Measurements from ENCODE around the gene DLK2. TPM values are rescaled to one million over a fixed set of nuclear protein-coding genes. Genes with fewer than 3 reads are reported as not detected.

The DLK2 gene
- total and polyA plus RNA-seq, 2 donors (not counting 3 experiments of a cell fraction or from before 2014, with no cell fraction given): 0.36 TPM; not detected in 1

GRCh38 chr6:43428874-43429273 is 26.5 kb downstream of the DLK2 start:
- Histone ChIP-seq H2AFZ (ENCODE audit: low read depth, low read length) (no peak overlapping the region), H3K79me2 (ENCODE audit: control insufficient read depth, insufficient read depth, low read length) (peaks cover 9% of the 10 kb centered on the region), H3K36me3 (ENCODE audit: control insufficient read depth in 2 of 2, extremely low read depth in 1 of 2, insufficient read depth in 2 of 2, low read length in 2 of 2) (peaks cover 0 to 11% of the 10 kb centered on the region in 2 experiments), H3K27ac (ENCODE audit: insufficient read depth, low read depth, low read length) (no peak overlapping the region), H3K9ac (replicated peaks; ENCODE audit: extremely low read depth, insufficient read depth, low read length) (peak overlapping the region; percentile 70), H3K4me1 (ENCODE audit: control insufficient read depth, extremely low read depth, insufficient read depth, low read length) (peaks cover 12% of the 10 kb centered on the region), H3K9me3 (replicated peaks; ENCODE audit: control insufficient read depth, insufficient read depth, low read length) (no peaks in the 10 kb centered on the region), H3K4me3 (replicated peaks in 1 of 3; ENCODE audit: insufficient read depth in 1 of 3, low read depth in 1 of 3, low read length in 3 of 3) (peak overlapping the region in 1 of 3 experiments; percentile 60), H4K20me1 (replicated peaks; ENCODE audit: control insufficient read depth, extremely low read depth, insufficient read depth, low read length) (no peaks in the 10 kb centered on the region), H3K4me2 (ENCODE audit: insufficient read depth, low read length) (peak overlapping the region; percentile 85), H3K27me3 (ENCODE audit: control insufficient read depth in 2 of 2, insufficient read depth in 2 of 2, low read length in 2 of 2) (no peaks in the 10 kb centered on the region), H3K9me1 (replicated peaks; ENCODE audit: control insufficient read depth, extremely low read depth, insufficient read depth, low read length) (no peaks in the 10 kb centered on the region)
- TF ChIP-seq EZH2 (IDR thresholded peaks at IDR 0.05; ENCODE audit: borderline replicate concordance, low read depth, low read length, severe bottlenecking): no peak
- no peak for TF ChIP-seq FOS (IDR thresholded peaks at IDR 0.05; ENCODE audit: borderline replicate concordance, insufficient read depth, low read length)
- no peak for TF ChIP-seq POLR2AphosphoS5 (IDR thresholded peaks at IDR 0.05; ENCODE audit: insufficient read depth, low read depth, low read length)
- no peak for TF ChIP-seq MYC (IDR thresholded peaks at IDR 0.05; ENCODE audit: low read depth, low read length)
- TF ChIP-seq GATA2 (IDR thresholded peaks at IDR 0.05; ENCODE audit: insufficient read depth, insufficient read length, low read depth, low read length): no peak
- no peak for TF ChIP-seq MAX (IDR thresholded peaks at IDR 0.05; ENCODE audit: insufficient read depth, insufficient read length)
- TF ChIP-seq, protein P1, sequence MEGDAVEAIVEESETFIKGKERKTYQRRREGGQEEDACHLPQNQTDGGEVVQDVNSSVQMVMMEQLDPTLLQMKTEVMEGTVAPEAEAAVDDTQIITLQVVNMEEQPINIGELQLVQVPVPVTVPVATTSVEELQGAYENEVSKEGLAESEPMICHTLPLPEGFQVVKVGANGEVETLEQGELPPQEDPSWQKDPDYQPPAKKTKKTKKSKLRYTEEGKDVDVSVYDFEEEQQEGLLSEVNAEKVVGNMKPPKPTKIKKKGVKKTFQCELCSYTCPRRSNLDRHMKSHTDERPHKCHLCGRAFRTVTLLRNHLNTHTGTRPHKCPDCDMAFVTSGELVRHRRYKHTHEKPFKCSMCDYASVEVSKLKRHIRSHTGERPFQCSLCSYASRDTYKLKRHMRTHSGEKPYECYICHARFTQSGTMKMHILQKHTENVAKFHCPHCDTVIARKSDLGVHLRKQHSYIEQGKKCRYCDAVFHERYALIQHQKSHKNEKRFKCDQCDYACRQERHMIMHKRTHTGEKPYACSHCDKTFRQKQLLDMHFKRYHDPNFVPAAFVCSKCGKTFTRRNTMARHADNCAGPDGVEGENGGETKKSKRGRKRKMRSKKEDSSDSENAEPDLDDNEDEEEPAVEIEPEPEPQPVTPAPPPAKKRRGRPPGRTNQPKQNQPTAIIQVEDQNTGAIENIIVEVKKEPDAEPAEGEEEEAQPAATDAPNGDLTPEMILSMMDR (IDR thresholded peaks at IDR 0.05; ENCODE audit: extremely low read depth in 1 of 2, insufficient read depth in 1 of 2, low read depth in 1 of 2, low read length in 2 of 2): no peak
- no peak for TF ChIP-seq JUN (IDR thresholded peaks at IDR 0.05; ENCODE audit: borderline replicate concordance, insufficient read depth, insufficient read length, low read depth)
- no peak for TF ChIP-seq POLR2A (IDR thresholded peaks at IDR 0.05; ENCODE audit: low read depth, low read length)
- ChIA-PET CTCF (no interaction called here), POLR2A (no interaction called here)
- BruUV-seq (replicated peaks): no TSS peak
- FAIRE-seq (peak; percentile 40), DNase-seq (ENCODE audit: low read depth, low spot score) (no peak)
- dilution Hi-C loops (cut with MboI; ENCODE audit: extremely low pct_ligation_motif_present, low sequenced_read_pairs): no loop called here
- intact Hi-C loops (cut with micrococcal nuclease): loop anchor here (5.0 kb wide), 1 partner anchor 198 kb away; the partner anchor contains the start of gene GTPBP2
